Transverse colon (tissue), 4 donors: ENCODE results near the gene LMCD1. TPM values are rescaled to one million over a fixed set of nuclear protein-coding genes. Genes with fewer than 3 reads are reported as not detected.

ENCODE experiments used
- DNase-seq: peaks from one replicate; pipeline ENCODE4 v3.0.0-alpha.2; 2019
- H3K27ac ChIP-seq, 4 donors: fragments of 200-600 bp; sonication (generic); 2 replicates each; pipeline ENCODE4 v1.5.1; 2016 to 2018; ENCODE audit warnings: inconsistent platforms in 4 of 4
- H3K27me3 ChIP-seq: fragments of 200-600 bp; sonication (generic); 2 replicates; pipeline ENCODE4 v1.5.1; 2017; ENCODE audit warnings: inconsistent platforms
- H3K36me3 ChIP-seq, 4 donors: fragments of 200-600 bp; sonication (generic); 2 replicates each; pipeline ENCODE4 v1.5.1; 2017 to 2019; ENCODE audit warnings: inconsistent platforms in 4 of 4
- H3K4me1 ChIP-seq, 4 donors: fragments of 200-600 bp; sonication (generic); 2 replicates each; pipeline ENCODE4 v1.5.1; 2017 to 2020; ENCODE audit warnings: inconsistent platforms in 4 of 4
- H3K4me3 ChIP-seq, 4 donors: fragments of 200-600 bp; sonication (generic); 1 replicate in 1 of 4; 2 replicates in 3 of 4; pipeline versions ENCODE4 v1.5.1 to v1.6.1; 2017 to 2019; ENCODE audit warnings: inconsistent platforms in 4 of 4
- H3K9me3 ChIP-seq, 2 donors: fragments of 200-600 bp; sonication (generic); 2 replicates each; pipeline ENCODE4 v1.5.1; 2017 to 2019; ENCODE audit warnings: inconsistent platforms in 2 of 2
- CTCF ChIP-seq, 5 experiments: fragments of 200-600 bp in 3 of 5; fragments of 450-650 bp in 2 of 5; sonication (generic) in 3 of 5; IDR thresholded peaks; 1 replicate in 2 of 5; 2 replicates in 3 of 5; pipeline ENCODE4 v1.5.1; 2016 to 2017; ENCODE audit warnings: antibody characterized with exemption in 5 of 5, inconsistent platforms in 3 of 5, mild to moderate bottlenecking in 2 of 5, moderate library complexity in 1 of 5
- EP300 ChIP-seq: sonication (generic); formaldehyde crosslinking; IDR thresholded peaks from one replicate; pipeline ENCODE4 v1.6.1; 2017; ENCODE audit warnings: antibody characterized with exemption, low read depth
- POLR2A ChIP-seq: fragments of 450-650 bp; IDR thresholded peaks from one replicate; pipeline ENCODE4 v1.6.1; 2016; ENCODE audit warnings: antibody characterized with exemption, mild to moderate bottlenecking, moderate library complexity
- POLR2AphosphoS5 ChIP-seq, 3 donors: sonication (generic); formaldehyde crosslinking; IDR thresholded peaks; one replicate each; pipeline ENCODE4 v1.6.1; 2016; ENCODE audit warnings: antibody characterized with exemption in 3 of 3
- WGBS, 2 donors: methylation state at CpG; one replicate each; pipeline ENCODE4 v1.1.5; 2018; ENCODE audit warnings: low coverage in 1 of 2; 5-methylcytosine and 5-hydroxymethylcytosine counted together
- in situ Hi-C, 4 donors: fragments of 200-750 bp; cut with MboI; loops; one replicate each; pipeline versions ENCODE4 v1.15.0 to v1.15.1; 2017; ENCODE audit warnings: low sequenced_read_pairs in 3 of 4, low pct_ligation_motif_present in 1 of 4, low pct_unique_long_range_greater_than_20kb in 1 of 4
- intact Hi-C: fragments of 100-400 bp; cut with DNase I; formaldehyde crosslinking; loops from one replicate; pipeline ENCODE4 v1.15.1; 2023; ENCODE audit warnings: low total_unique reads
- total RNA-seq, 4 donors: library from RNA; depleted of rRNA; stranded (reverse); fragments of >200 nt; gene quantifications; one replicate each; pipeline ENCODE4 v1.1.0, GENCODE V29; 2016

The LMCD1 gene
- total RNA-seq, 4 donors from 2014 or later = 6.7 to 26.6 (median 9.6) TPM

- 94 to 100% methylated on average over 1 to 17 of the region's 17 CpGs for WGBS, 2 donors
- no peak for DNase-seq
- H3K9me3 ChIP-seq = no peaks in the 10 kb centered on the region
- intact Hi-C loops (no loop called here), in situ Hi-C loops (no loop called here)
- no peaks in the 10 kb centered on the region for H3K4me1 ChIP-seq
- no peaks in the 10 kb centered on the region for H3K27me3 ChIP-seq
- H3K27ac ChIP-seq = no peak overlapping the region
- H3K36me3 ChIP-seq = no peaks in the 10 kb centered on the region
- H3K4me3 ChIP-seq = no peak overlapping the region
- TF ChIP-seq POLR2AphosphoS5 (IDR thresholded peaks at IDR 0.05) (no peak), POLR2A (no peak), CTCF (IDR thresholded peaks at IDR 0.05) (no peak), EP300 (no peak)
These were observed 47.1 kb downstream of the LMCD1 start for GRCh38 chr3:8548502-8549275.

GRCh38 chr3:8549354-8549753 is 47.7 kb downstream of the LMCD1 start:
- in situ Hi-C loops = no loop called here

GRCh38 chr3:8550611-8551010 is 49.0 kb downstream of the LMCD1 start:
- TF ChIP-seq EP300 (no peak), POLR2AphosphoS5 (IDR thresholded peaks at IDR 0.05) (no peak), POLR2A (no peak), CTCF (IDR thresholded peaks at IDR 0.05) (no peak)
- no peaks in the 10 kb centered on the region for H3K4me1 ChIP-seq
- H3K4me3 ChIP-seq = no peak overlapping the region
- in situ Hi-C loops (no loop called here), intact Hi-C loops (no loop called here)
- WGBS, 2 donors = 65 to 71% methylated on average over 5 to 6 of the region's 6 CpGs
- H3K36me3 ChIP-seq = no peaks in the 10 kb centered on the region
- H3K27ac ChIP-seq = no peak overlapping the region
- no peak for DNase-seq
- H3K27me3 ChIP-seq = no peaks in the 10 kb centered on the region
- H3K9me3 ChIP-seq = no peaks in the 10 kb centered on the region

More at GRCh38 chr3:8549354-8549753, 47.7 kb downstream of the LMCD1 start:
- H3K27me3 ChIP-seq = no peaks in the 10 kb centered on the region
- H3K4me1 ChIP-seq = no peaks in the 10 kb centered on the region
- no peaks in the 10 kb centered on the region for H3K9me3 ChIP-seq
- no peak overlapping the region for H3K27ac ChIP-seq
- no peaks in the 10 kb centered on the region for H3K36me3 ChIP-seq
- H3K4me3 ChIP-seq = no peak overlapping the region
- intact Hi-C loops = no loop called here
- WGBS, 2 donors = 64 to 76% methylated on average over 1 of the region's 1 CpG
- DNase-seq = no peak
- no peak for TF ChIP-seq POLR2AphosphoS5 (IDR thresholded peaks at IDR 0.05)
- no peak for TF ChIP-seq POLR2A
- TF ChIP-seq EP300 = no peak
- TF ChIP-seq CTCF (IDR thresholded peaks at IDR 0.05) = no peak

GRCh38 chr3:8552223-8552762 is 50.7 kb downstream of the LMCD1 start:
- no peak for DNase-seq
- in situ Hi-C loops = no loop called here
- no peak for TF ChIP-seq EP300
- no peak for TF ChIP-seq POLR2AphosphoS5 (IDR thresholded peaks at IDR 0.05)
- no peak for TF ChIP-seq CTCF (IDR thresholded peaks at IDR 0.05)
- TF ChIP-seq POLR2A = no peak
- no peak overlapping the region for H3K4me3 ChIP-seq
- no peaks in the 10 kb centered on the region for H3K27me3 ChIP-seq
- no peaks in the 10 kb centered on the region for H3K36me3 ChIP-seq
- WGBS, 2 donors = 87% methylated on average over 5 of the region's 5 CpGs; no CpG with 5 or more reads in 1 of the 2 donors
- intact Hi-C loops = no loop called here
- no peaks in the 10 kb centered on the region for H3K4me1 ChIP-seq
- H3K9me3 ChIP-seq = no peaks in the 10 kb centered on the region
- H3K27ac ChIP-seq = no peak overlapping the region
